GM12872 (cell line): Measurements from ENCODE around the gene ARHGAP22.

Experiments used
- CTCF ChIP-seq: IDR thresholded peaks from 3 replicates; pipeline ENCODE4 v1.5.1; 2011; ENCODE audit warnings: low read depth, mild to moderate bottlenecking, low read length, moderate library complexity; ENCODE audit not compliant: insufficient read depth

ARHGAP22 gene

GRCh38 chr10:48575901-48576300, 29.0 kb downstream of the ARHGAP22 start:
- no peak for TF ChIP-seq CTCF

GRCh38 chr10:48574817-48575380, 30.0 kb downstream of the ARHGAP22 start:
- TF ChIP-seq CTCF: no peak

GRCh38 chr10:48574322-48574796, 30.5 kb downstream of the ARHGAP22 start:
- TF ChIP-seq CTCF: no peak

GRCh38 chr10:48573045-48573444, 31.8 kb downstream of the ARHGAP22 start:
- no peak for TF ChIP-seq CTCF

- TF ChIP-seq CTCF: no peak
These were observed 32.5 kb downstream of the ARHGAP22 start for GRCh38 chr10:48572414-48572813.

GRCh38 chr10:48568546-48568945, 36.3 kb downstream of the ARHGAP22 start:
- no peak for TF ChIP-seq CTCF

GRCh38 chr10:48568131-48568530, 36.7 kb downstream of the ARHGAP22 start:
- TF ChIP-seq CTCF: no peak

- TF ChIP-seq CTCF: no peak
These were observed 37.5 kb downstream of the ARHGAP22 start for GRCh38 chr10:48567346-48567745.
